GM12891 (cell line): ENCODE data around the gene TREH.

Experiments used
- DNase-seq: peaks from one replicate; pipeline ENCODE4 v3.0.0; 2011; ENCODE audit warnings: low spot score; ENCODE audit not compliant: insufficient read length
- FAIRE-seq: peaks from 2 replicates; lab custom pipeline; 2011; peaks lifted over from hg19 to GRCh38; lab: Jason Lieb, UNC
- PAX5 ChIP-seq: IDR thresholded peaks from 2 replicates; pipeline ENCODE4 v1.6.1; 2011; ENCODE audit warnings: low read length, moderate library complexity, mild to moderate bottlenecking; ENCODE audit not compliant: insufficient read depth, severe bottlenecking
- POLR2A ChIP-seq: IDR thresholded peaks from 2 replicates; pipeline ENCODE4 v1.6.1; 2011; ENCODE audit warnings: low read depth, low read length, control low read depth
- POLR2AphosphoS5 ChIP-seq: IDR thresholded peaks from 2 replicates; pipeline ENCODE4 v1.6.1; 2011; ENCODE audit warnings: low read depth, low read length, control low read depth
- POU2F2 ChIP-seq: IDR thresholded peaks from 2 replicates; pipeline ENCODE4 v1.6.1; 2011; ENCODE audit warnings: low read depth, mild to moderate bottlenecking, control low read depth, low read length, moderate library complexity
- SPI1 ChIP-seq: IDR thresholded peaks from 2 replicates; pipeline ENCODE4 v1.6.1; 2011; ENCODE audit warnings: low read depth, low read length, control low read depth
- TAF1 ChIP-seq: IDR thresholded peaks from 2 replicates; pipeline ENCODE4 v1.6.1; 2011; ENCODE audit warnings: low read depth, low read length, control low read depth

Gene TREH

DNA sequence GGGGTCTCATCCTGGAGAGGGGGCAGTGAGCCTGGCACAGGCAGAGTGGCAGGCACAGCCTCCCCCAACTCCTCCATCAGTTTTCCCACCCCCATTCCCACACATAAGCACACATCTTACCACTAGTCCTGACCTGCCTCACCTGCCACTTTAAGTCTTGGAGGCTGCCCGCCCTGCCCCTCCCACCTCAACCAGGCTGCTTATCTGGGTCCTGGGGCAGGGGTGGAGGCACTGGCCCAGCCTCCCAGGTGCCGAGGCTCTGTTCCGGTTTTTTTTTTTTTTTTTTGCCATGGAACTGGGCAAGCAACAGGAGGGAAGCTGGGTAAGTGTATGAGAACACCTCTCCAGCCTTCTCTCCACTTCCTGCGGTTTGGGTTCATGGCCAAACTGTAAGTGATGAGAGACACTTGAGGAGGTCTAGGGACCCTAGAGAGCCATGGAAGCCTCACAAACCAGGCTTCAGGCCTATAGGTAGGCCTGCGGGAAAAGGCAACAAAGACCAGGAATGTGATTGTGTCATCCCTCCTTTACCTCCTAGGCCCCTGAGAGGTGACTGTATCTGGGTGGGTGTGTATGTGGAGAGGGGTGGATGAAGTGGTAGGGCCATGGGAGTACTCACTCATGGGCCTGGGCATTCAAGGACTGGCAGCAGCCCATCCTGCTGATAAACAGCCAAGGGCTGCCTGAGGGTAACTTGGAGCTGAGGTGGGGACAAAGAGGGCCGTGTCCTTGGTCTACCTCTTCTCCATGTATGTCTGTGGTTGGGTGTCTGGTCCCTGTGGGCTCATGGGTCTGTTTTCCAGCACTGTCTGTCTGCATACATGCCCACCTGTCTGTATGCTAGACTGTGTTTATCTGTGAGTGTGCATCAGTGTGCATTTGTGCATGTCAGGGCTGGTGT lies 49.4 kb downstream of the TREH start:
- DNase-seq (no peak), FAIRE-seq (no peak)
- TF ChIP-seq POU2F2 (no peak), TAF1 (no peak), PAX5 (no peak), POLR2AphosphoS5 (no peak), SPI1 (no peak), POLR2A (no peak)

DNA sequence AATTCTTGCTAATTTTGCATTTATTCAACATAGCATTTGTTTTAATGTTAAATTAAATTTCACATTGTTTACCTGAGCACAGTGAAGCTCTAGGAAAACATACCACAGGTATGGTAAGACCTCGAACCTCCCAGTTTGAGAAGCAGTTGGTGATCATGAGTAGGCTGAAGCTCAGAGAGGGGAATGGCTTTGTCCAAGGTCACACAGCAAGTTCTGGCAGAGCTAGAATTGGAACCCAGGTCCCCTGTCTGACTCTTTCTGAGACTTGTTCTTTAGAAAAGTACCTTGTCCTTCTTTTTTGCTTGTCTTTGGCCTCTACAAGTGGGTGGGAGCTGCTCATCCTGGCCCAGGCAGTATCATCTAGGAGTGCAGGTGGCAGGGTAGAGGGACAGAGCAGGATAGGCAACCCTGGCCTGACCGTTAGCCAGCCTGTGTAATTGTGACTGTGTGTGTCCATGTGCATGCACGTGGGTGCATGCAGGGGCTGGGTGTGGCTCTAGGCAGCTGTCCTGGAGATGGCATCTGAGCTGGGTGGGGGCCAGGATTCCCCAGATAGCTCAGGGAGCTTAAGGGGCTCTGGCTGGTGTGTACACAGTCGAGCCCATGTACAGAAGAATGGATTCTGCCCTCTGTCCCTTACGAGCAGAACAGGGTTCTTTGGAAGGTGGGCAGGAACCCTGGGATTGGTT lies 50.4 kb downstream of the TREH start:
- FAIRE-seq (no peak), DNase-seq (no peak)
- TF ChIP-seq POU2F2 (no peak), PAX5 (no peak), POLR2A (no peak), TAF1 (no peak), SPI1 (no peak), POLR2AphosphoS5 (no peak)

DNA sequence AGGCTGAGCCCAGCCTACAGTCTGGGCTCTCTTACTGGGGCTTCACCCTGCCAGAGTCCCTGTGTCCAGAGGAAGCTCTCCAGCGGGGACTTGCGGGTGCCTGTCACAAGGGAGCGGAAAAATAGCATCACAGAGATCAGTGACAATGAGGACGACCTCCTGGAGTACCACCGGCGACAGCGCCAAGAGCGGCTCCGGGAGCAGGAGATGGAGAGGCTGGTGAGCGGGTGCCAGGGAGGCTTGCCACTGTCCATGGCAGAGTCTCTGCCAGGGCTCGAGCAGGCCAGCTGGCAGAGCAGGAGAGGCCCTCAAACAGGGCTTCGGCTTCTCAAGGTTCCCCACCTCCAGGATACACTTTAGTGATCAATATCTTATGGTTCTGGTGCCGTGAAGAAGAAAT lies 51.0 kb downstream of the TREH start:
- no peak for TF ChIP-seq PAX5
- TF ChIP-seq POLR2AphosphoS5: no peak
- FAIRE-seq (no peak), DNase-seq (no peak)

DNA sequence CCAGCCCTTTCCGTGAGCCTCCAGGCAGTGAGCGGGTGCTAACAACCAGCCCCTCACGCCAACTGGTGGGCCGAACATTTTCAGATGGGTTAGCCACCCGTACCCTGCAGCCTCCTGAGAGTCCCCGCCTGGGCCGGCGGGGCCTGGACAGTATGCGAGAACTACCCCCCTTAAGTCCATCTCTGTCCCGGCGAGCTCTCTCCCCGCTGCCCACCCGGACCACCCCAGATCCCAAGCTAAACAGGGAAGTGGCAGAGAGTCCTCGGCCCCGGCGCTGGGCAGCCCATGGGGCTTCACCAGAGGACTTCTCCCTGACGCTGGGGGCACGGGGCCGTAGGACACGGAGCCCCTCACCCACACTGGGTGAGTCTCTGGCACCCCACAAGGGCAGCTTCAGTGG lies 51.4 kb downstream of the TREH start:
- DNase-seq (no peak), FAIRE-seq (no peak)
- TF ChIP-seq PAX5: no peak
- no peak for TF ChIP-seq SPI1
- no peak for TF ChIP-seq POU2F2
- no peak for TF ChIP-seq POLR2AphosphoS5

DNA sequence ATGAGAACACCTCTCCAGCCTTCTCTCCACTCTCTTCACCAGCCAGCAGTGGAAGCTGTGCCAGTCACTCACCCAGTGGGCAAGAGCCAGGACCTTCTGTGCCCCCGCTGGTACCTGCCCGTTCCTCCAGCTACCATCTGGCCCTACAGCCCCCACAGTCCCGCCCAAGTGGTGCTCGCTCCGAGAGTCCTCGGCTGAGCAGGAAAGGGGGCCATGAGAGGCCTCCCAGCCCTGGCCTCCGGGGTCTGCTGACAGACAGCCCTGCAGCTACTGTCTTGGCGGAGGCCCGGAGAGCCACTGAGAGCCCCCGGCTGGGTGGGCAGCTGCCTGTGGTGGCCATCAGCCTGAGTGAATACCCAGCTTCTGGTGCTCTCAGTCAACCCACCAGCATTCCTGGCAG lies 51.9 kb downstream of the TREH start:
- DNase-seq (no peak), FAIRE-seq (no peak)
- TF ChIP-seq PAX5 (no peak), POLR2A (no peak), SPI1 (no peak), POLR2AphosphoS5 (no peak), TAF1 (no peak), POU2F2 (no peak)

DNA sequence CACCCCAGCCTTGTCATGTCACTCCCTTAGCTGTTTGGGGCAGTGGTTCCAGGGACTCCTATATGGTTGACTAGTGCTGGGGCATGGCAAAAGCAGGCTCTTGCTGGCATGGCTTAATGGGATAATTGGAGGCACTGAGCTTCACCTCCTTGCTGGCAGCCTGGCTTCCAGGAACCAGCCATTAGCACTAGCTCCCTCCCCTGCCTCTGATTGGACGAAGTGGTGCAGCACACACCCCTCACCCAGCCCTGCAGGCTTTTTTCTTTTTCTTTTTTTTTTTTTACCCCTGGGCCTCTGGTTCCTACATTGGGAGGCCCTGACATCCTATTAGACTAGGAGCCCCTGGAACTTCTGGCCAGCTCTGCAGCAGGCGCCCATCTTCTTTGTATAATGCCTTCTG lies 53.5 kb downstream of the TREH start:
- FAIRE-seq (no peak), DNase-seq (no peak)
- TF ChIP-seq TAF1: no peak
- no peak for TF ChIP-seq POU2F2
- TF ChIP-seq POLR2AphosphoS5: no peak
- no peak for TF ChIP-seq SPI1
- no peak for TF ChIP-seq PAX5
- no peak for TF ChIP-seq POLR2A

DNA sequence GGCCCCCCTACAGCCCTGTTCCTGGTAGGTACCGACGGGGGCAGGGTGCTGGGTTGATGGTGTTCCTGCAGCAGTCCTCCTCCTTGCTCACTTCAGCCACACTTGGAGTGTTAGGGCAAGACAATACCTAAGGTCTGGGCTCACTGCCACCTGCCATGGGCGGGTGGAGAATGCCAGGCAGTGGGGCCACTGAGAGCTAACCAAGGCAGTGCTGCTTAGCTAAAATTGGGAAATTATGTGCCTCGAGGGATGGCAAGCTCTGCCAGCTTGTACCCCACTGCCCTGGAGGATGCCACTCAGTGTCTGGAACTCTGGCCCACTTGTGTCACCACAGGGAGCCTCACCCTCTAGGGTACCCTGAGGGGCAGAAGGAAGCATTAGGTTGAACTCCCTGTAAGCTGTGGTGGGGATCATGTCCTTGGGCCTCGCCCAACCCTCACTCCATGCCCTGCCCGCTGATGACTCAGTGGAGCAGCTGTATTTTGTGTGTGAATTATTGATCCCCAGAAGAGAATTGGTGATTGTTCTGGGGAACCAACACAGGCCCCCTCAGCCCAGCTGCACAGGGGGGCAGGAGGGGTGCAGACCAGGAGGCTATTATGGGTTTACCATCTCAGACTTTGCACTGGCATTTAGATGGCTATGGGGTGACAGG lies 54.3 kb downstream of the TREH start:
- TF ChIP-seq POU2F2 (no peak), PAX5 (no peak), POLR2AphosphoS5 (no peak), SPI1 (no peak), POLR2A (no peak), TAF1 (no peak)
- FAIRE-seq (no peak), DNase-seq (no peak)

DNA sequence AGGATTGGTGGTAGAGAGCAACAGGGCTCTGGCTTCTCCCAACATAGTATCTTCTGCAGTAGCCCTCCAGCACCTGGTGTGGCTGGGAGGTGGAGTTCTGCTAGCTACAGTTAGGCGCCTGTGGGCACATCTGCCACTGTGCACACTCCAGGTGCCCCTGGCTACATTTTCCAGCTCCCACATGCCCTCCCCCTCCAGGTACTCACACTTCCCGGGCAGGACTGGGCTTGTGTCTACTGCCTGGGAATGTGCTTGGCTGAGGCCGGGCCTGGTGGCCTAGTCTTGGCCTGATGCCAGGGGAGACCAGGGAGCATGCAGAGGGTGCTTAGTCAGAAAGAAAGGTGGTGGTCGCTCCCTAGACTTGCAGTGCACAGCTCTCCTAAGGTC lies 56.2 kb downstream of the TREH start:
- TF ChIP-seq POU2F2 (no peak), POLR2AphosphoS5 (no peak), SPI1 (no peak)
- FAIRE-seq (no peak), DNase-seq (no peak)

DNA sequence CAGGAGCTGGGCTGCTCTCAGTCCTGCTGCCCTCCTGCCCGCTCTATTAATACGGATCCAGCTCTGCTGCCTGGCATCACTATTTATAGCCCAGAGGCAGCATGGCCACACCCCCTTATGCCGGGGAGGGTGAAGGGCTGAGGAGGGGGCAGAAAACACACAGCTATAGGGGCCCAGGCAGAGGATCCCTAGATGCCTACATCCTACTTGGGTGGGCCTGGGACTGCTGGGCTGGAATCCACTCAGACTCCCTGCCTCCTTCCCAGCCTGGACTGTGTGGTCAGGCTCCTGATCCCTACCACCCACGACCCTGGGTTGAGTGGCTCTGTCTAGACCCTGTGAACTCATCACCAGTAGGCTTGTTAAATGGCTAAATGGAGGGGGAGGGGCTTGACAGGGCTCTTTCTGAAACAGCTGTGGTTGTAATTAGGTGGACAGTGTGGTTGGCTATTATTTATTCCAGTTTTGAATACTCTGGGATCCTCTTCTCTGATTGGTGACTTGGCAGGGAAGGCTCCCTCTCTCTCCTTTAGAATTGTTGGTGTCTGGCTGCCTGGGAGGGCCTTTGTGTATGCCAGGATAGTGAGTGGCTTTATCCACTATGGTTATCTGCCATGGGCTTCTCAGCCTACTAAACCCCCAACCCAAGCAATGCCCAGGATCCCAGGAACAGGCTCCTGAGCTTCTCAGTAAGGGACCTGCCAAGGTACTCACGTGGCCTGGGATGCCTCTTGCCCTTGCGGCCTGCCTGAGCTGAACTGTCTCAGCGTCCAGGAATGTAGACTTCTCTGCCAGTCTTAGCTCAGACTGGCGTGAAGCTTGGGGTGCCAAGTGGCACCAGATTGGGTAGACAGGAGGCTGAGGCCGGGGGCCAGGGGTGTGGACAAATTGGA lies 56.8 kb downstream of the TREH start:
- TF ChIP-seq POLR2AphosphoS5 (no peak), SPI1 (no peak), TAF1 (no peak), PAX5 (no peak), POU2F2 (no peak)
- no peak for FAIRE-seq
- DNase-seq: no peak
